Measurements from ENCODE around the gene L3MBTL2. TPM values are rescaled to one million over a fixed set of nuclear protein-coding genes. Genes with fewer than 3 reads are reported as not detected.
"Not testable (repeated sequence)": the region's sequence is repeated elsewhere in the genome, so short reads cannot be mapped to it uniquely, and the experiment has no call there.

The L3MBTL2 gene
- total RNA-seq, 1 donor from 2014 or later: 37.9 TPM

DNA sequence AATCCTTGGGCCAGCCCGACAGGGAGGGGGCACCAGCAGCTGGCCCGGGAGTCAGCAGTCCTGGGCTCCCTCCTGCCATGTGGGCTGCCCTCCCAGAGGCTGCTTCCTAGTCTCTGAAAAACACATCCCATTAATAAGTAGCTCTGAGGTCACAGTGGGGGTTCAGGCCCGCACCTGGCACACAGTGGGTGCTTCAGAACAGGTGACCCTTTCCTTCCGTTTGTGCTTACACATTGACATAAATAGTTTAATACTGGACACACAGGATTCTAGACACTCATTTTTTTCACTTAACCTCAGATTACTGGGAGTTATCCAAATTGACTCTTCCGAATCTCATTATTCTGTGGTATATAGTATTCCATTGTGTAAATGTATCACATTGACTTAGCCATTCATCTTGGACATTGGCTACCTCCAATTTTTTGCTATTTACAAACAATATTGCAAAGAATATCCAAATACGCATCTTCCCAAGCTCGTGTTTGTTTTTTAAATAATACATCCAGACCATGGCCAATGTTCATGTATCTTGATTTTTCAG is 36.1 kb downstream of the L3MBTL2 start:
- DNase-seq (ENCODE audit: low spot score): no peak

DNA sequence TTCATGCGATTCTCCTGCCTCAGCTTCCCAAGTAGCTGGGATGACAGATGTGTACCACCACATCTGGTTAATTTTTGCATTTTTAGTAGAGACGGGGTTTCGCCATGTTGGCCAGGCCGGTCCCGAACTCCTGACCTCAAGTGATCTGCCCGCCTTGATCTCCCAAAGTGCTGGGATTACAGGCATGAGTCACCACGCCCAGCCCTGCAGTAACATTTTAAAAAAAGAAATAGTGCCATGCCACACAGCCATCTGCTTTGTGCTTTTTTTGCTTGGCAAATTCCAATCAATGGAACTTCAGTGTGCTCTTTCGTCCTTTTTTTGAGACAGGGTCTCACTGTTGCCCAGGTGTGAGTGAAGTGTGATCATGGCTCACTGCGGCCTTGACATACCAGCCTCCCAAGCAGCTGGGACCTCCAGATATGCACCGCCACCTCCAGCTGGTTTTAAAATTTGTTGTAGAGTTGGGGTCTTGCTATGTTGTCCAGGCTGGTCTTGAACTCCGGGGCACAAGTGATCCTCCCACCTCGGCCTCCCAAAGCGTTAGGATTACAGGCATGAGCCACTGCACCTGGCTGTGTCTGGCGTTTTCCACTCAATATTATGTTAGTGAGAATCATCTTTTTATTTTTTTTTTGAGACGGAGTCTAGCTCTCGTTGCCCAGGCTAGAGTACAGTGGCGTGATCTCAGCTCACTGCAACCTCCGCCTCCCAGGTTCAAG is 37.4 kb downstream of the L3MBTL2 start:
- DNase-seq (ENCODE audit: low spot score): no peak

DNA sequence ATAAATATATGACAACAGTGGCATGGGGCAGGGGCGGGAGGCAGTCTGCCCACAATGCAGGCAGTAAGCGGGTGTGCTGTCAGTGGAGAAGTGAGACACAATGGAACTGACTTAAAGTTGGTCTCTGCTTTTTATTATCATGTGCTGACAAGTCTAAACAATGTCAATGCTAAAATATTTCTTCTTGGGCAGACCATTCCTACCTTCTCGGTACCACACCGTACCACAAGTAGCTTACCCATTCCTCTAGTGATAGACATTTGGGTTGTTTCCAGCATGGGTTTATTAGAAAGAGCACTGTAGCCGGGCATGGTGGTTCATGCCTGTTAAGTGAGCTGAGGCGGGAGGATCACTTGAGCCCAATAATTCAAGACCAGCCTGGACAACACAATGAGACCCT is 38.2 kb downstream of the L3MBTL2 start:
- DNase-seq (ENCODE audit: low spot score): no peak

DNA sequence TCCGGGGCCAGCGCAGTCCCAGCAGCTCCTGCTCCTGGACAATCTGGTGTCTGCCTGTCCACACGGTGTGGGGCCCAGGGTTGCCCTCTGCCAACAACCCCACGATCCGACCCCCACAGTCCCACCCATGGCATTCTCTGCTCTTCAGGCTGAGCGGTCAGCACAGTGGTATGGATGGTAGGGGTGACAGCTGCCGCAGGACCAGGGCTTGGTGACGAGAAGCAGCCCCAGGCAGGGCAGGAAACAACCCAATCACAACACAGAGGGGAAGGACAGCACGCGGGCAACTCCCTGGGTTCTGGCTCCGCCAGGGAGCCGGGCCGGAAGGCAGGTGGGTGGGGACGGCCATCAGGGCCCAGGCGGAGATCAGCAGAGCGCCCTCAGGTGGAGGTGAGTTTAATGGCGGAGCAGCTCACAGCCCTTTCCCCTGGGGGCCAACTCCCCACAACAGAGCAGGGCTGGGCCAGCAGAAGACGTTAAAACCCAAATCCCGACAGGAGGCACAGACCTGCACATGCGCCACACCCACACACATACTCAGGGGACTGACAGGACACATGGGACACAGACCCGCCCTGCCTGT is 40.9 kb downstream of the L3MBTL2 start:
- no peak for DNase-seq (ENCODE audit: low spot score)

DNA sequence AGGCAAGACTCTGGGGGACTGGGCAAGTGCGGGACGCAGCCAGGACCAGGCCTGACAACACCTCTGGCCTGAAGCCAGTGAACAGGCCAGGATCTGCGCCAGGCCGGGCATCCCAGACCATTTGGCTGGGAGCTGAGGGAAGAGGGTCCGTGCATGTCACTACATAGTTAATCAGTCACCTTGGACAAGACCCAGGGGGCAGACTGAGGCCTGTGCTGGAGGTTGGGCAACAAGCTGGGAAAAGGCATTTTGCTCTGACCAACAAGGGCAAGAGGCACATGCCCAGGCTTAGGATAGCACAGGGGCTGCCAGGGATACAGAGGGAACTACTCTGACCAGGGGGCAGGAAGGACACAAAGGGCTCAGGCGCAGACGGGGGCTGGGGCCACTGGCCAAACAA is 42.6 kb downstream of the L3MBTL2 start:
- DNase-seq (ENCODE audit: low spot score): no peak

DNA sequence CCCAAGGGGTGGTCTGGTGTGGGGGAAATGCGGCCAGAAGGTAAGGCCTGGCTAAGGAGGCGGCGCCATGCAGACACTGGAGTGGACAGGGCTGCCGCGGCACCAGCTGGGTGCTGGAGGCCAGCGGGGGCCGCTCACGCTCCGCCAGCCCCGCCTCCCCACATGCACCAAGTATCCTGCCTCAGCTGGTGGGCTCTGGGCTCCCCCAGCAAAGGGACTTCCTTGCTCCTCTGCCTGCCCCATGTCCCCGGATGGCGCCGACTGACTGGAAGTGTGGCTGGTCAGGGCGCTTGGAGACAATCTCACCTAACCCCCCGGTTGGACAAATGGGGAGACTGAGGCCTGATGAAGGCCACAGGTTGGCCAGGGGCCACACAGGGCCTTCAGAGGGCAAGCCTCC is 43.2 kb downstream of the L3MBTL2 start:
- no peak for DNase-seq (ENCODE audit: low spot score)

DNA sequence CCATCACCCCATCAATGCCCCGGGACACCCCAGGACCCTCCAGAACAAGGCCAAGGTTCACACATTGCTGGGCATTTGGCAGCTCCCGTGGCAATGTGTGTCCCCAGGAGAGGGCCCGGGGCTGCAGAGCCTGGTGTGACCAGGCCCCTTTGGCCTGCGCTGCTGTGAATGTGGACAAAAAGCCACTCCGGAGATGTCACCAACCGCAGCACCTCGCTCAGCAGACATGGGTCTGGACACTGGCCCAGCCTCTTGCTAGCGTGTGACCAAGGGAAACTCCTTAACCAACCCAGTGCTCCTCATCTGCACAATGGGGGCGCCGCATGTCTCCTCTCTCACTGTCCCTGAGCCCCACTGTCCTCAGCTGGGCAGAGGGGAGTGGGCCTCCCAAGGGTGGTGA is 43.6 kb downstream of the L3MBTL2 start:
- no peak for DNase-seq (ENCODE audit: low spot score)

DNA sequence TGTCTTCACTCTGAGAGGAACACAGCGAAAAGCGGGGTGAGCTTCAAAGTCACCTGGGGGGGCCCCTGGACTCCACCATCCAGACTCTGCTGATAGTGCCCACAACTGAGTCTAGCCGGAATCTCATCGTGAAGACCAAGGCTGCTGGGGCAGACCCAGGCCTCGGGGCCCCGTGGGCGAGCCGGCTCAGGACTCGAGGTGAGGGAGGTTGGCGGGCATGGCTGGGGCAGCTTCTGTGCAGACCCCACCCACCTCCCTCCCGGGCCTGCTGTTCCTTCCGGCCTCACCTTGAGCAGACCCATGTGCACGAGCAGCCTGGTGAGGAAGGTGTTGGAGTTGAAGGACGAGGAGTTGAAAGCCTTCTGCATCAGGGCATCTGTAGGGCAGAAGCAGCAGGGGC is 44.3 kb downstream of the L3MBTL2 start:
- no peak for DNase-seq (ENCODE audit: low spot score)

DNA sequence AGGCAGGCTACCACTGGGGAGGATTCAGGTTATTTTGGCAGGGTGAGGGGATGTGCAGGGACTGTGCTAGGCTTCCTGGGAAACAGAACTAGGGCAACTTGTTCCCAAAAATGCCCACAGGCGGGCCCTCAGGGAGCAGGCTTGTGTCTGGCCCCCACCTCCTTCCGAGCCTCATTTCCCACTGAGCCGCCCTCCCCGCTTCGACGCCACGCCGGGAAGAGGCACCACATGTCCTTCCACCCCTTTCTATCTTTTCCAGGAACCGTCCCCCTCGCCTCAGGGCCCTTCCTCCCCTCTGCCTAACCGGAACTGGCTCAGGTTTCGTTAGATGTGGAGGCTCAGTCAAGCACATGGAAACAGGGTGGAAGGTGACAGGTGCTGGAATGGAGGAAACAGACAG is 45.0 kb downstream of the L3MBTL2 start:
- no peak for DNase-seq (ENCODE audit: low spot score)

DNA sequence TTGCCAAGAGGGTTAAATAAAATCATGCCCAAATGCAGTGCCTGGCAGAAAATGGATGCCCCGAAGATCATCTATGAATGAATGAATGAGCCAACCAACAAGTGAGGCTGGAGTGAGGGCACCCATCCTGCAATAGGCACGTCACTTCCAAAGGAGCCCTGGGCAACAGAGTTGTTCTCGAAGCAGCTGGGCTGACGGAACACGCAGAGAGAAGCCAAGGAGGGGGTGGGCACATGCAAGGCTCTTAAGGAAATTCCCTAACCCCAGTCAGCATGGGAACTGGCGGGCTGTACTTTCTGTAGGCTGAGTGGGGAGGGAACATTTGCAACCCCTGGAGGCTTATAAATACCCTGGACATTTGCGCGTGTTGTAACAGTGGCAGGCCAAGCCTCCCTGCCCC is 47.3 kb downstream of the L3MBTL2 start:
- DNase-seq (ENCODE audit: low spot score): no peak

DNA sequence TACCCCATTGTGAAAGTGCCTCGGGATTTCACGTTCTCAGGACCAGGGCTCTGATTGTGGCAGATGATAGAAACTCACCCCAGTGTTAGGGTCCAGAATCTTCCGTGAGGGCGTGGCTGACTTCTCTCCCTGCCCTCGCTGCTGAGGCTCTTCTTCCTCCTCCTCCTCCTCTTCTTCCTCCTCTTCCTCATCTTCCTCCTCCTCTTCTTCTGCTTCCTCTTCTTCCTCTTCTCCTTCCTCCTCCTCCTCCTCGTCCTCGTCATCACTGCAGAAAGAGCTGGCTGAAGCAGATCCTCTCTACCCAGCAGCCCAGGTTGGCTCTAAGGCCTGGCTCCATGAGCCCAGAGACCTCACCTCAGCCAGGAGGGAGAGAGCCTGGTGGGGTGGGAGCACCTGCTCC is 49.1 kb downstream of the L3MBTL2 start:
- DNase-seq (ENCODE audit: low spot score): no peak

DNA sequence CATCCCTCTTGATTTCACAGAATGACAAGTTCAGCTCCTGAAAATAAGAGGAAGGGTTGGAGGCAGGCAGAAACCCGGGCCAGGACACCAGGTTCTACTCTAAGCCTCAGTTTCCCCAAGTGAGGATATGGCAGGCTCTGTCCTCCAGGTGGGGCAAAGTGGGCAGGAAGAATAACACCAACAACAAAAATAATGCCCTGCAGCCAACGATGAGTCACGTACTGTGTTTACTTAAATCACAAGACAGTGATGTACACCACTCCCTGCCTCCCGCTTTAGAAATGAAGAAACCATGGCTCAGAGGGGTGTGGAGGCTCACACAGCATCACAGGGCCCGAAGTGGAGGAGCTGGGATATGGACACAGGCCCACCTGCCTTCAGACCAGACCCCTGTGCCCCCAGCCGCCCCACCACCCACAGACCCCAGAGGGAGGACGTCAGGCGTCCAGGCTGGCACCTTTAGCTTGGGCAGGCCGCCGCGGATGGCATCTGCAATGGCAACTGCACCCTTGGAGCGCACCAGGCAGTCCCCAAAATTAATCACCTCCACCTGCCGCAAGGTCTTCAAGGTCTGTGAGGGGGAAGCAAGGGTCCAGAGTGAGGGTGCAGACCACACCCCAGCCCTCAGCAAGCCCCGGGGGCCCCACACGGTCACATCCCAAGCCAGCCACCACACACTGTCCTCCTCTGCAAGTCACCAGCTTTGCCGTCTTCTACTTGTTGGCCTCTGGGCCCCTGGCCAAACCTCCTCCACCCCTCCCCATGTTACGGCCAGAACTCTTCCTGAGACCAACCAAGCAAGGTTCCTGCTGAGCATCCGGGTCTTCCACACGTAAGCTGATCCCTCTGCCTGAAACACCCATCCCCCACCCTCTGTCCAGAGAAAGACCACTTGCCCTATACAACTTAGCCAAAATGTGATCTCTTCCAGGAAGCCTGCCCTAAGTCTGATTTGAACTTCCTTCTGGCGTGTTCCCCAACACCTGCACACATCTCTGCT is 51.4 kb downstream of the L3MBTL2 start:
- DNase-seq (ENCODE audit: low spot score): no peak

DNA sequence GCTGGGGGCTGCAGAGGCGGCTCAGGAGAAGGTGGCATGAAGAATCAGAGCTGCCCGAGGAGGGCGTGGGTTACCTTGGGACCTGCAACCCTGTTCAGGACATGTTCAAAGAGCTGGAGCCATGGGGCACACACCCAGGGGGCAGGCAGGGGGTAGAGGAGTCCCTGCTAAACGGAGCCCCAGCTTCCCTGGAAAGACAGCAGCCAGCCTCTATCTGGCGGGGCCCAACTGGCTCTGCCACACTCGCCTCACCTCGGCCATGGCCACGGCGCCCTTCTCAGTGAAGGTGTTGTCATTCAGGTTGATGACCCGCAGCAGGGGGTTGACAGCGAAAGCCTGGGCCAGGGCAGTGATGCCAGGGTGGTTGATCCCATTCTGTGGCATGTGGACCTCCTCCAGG is 52.6 kb downstream of the L3MBTL2 start:
- DNase-seq (ENCODE audit: low spot score): no peak

DNA sequence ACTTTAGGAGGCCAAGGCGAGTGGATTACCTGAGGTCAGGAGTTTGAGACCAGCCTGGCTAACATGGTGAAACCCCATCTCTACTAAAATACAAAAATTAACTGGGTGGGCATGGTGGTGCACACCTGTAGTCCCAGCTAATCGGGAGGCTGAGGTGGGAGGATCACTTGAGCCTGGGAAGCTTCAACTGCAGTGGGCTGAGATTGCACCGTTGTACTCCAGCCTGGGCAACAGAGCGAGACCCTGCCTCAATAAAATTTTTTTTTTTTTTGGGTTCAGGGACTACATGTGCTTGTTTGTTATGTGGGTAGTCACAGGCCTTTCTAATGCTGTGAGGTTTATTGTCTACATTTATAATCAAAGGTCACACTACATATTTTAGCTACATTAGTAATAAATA is 54.6 kb downstream of the L3MBTL2 start:
- DNase-seq (ENCODE audit: low spot score): not testable (repeated sequence)

DNA sequence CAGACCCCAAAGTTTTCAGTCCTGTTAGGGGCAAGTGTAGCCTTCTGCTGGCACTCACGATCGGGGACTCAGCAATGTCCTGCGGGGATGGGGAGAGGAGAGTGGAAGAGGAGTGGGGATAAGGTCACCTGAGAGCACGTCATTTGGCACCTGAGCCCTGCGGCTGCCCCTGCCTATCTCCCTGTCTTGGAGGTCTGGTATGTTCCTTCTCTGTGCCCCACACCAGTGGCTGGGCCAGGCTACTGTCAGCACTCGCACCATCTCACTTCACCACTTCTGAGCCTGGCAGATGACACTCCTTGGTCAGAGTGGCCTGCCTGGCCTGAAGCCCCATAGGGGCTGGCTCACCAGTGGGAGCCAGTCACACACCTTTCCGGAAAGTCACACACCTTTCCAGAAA is 55.8 kb downstream of the L3MBTL2 start:
- no peak for DNase-seq (ENCODE audit: low spot score)

DNA sequence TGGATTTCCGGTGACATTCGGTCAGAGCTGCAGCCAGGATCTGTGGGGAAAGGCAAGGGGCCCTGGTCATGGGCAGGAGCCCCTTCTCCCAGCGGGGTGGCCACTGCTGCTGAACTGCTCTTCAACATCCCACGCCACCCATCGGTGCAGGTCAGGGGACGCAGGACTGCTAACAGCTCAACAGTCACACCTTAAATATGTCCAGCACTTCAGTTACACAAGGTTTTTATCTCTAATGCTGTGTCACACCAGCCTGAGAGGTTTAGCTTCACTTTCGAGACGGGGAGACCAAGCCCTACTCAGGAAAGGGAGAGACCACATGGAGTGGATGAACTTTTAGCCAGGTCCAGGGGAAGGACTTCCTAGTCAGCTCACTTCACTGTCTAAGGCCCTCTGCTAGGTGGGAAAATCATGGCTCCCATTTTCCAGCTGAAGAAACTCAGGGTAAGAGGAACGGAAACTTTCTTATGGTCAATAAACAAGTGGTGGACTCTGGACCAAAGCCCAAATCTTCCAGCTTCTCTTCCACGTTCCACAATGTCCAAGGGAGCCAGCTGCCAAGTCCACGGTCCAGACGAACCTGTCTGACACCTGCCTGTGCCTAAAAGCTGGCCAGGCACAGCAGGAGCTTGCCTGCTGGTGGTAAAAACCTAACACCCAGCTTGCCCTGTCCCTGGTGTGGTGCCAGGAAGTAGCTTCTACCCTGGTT is 56.6 kb downstream of the L3MBTL2 start:
- no peak for DNase-seq (ENCODE audit: low spot score)

DNA sequence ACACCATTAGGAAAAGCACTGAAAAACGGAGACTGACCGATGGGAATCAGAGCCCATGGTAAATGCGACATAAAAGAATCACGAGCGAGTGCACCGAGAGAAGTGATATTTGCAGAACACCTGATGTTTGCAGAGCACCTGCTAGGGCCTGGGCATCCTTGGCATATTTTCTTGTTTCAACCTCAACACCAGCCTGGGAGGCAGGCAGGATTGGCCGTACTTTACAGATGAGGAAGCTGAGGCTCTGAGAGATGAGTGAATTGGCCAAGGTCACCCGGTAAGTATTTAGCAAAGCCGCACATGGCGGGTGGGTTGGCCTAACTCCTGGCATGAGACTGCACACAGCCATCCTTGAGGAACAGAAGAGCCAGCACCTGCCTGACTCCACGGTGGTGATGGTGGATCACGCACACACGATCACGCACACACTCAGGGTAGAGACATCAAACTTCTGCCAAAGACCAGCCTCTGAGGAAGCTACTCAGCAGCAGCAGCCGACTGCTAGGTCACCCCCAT is 57.2 kb downstream of the L3MBTL2 start:
- no peak for DNase-seq (ENCODE audit: low spot score)

DNA sequence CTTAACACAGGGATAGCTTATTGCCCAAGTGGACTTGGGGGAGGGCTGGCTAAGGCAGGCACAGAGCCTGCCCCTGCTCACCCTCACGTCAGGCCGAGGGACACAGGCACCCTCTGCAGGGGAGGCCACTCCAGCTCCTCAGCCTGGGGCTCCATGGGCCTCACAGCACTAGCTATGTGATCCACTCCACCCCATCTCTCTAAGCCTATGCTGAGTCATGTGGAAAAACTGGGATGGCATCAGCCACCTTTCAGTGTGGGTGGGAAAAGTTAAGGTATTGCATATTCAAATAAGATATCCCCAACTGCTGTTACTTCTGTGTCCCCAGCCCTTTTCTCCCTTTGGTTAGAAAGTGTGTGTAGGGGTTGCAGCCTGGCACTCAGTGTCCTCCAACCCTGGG is 58.6 kb downstream of the L3MBTL2 start:
- no peak for DNase-seq (ENCODE audit: low spot score)

DNA sequence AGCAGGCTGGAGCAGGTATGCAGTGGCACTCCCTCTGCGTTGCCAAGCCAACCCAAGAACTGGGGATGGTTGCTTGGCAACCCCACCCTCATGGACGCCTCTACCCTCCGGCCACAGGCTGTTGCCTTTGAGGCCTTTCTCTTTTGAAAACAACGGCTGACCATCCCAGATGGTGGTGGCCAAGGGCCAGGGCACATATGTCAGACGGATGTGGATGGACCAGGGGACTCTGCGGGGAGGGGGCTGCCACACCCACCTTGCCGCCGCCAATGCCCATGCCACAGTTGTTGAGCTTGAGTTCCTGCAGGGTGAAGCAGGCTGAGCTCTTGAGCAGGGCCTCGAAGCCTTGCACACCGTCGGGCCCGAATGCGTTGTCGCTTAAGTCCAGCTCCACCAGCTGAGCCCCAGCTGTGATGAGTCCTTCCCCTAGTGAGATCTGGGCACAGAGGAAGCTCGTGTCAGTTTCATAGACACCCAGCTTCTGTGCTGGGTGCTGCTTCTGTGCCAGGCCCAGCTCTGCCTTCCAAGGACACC is 59.4 kb downstream of the L3MBTL2 start:
- no peak for DNase-seq (ENCODE audit: low spot score)

DNA sequence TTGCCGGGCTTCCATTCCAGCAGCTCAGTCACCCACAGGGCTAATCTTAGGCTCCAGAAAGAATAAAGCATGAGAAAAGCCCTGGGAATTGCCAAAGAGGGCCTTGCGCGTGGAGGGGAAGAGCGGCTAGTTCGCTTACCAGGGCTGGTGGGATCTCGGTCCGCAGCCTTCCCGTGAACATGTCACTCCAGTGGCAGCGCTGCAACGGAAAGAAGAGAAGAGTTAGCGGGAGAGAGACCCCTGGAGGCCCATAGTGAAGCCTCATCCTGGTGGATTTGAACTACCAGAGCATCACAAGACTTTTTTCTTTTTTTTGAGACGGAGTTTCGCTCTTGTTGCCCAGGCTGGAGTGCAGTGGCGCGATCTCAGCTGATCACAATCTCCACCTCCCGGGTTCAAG is 62.8 kb downstream of the L3MBTL2 start:
- no peak for DNase-seq (ENCODE audit: low spot score)

DNA sequence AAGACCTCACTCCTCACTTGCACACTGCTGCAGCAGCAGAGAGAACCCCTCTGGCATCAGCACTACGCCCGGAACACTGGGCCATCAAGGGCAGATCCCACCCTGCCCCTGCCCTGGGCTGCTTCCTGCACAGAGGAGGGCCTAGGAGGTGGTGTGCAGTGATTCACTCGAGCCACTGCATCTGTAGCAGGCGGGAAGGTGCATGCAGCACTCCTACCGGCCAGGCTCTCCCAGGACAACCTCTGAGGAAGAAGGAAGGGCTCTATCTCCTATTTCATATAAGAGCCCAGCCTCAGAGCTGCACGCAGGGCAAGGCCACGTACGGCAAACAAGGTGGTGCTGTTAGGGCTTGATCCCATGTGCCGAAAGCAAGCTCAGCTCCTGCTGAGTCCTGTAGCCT is 66.7 kb downstream of the L3MBTL2 start:
- DNase-seq (ENCODE audit: low spot score): no peak
